Stimulated activated CD4-positive, alpha-beta T cell treated with anti-CD3 and anti-CD28 coated beads, Interleukin-15, amount 100 ng/mL, for 24 hours (primary cell): ENCODE results near the gene TNS3.

ENCODE experiments used
- DNase-seq: peaks from one replicate; pipeline ENCODE4 v3.0.0-alpha.2; 2020

Gene TNS3

DNA sequence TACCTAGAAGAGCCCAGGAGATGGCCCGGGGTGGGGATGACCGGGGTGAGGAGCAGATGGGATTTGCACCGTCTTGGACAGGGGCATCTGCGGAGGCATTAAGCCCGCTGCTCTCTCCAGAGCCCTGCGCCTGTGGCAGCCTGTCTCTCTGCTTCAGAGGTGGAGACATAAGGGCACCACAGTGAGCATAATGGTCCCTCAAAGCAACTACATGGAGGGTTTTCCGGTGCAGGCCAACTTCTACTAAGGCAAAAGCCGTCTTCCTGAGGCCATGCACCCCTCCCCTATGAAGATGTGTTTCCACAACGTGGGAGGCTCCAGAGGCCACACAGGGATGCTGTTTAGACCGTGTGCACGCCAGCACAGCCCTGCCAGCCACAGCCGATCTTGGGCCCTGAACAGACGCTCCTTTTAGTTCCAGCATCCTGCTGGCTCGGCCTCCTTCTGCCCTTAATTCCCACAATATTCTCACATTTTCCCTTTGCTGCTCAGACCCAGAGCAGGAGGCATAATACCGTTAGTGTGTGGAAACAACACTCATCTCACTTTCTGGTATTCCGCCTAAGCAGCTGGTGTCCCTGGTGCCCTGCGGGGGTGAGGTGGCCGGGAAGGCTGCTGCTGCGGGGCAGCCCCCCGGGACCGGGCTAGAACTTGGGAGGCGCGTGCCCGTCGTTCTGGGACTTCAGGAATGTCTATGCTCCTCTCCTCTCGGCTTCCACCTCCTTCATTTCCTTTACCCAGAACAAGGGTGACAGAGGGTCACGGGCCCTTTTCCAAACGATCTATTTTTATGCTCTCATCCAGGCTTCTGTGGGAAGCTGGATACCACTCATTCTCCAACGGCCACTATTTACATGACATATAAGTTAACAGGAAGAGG is 266.9 kb downstream of the TNS3 start:
- DNase-seq: no peak

DNA sequence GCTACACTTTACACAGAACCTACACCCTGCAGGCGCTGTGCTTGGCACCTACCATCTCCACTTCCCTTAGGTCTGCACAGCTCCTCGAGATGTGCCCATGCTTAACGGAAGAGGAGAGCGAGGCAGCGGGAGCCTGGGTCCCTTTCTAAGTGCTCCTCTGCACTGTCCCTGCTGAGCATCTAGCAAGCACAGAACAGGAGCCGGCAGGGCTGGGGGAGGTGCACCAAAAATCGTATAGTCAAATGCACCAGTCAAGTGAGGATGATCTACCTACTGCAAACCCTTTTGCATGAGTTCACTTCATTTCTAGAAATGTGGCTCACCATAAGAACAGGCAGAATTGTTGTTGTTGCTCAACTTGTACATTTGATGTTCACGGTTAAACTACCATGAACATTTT is 267.7 kb downstream of the TNS3 start:
- no peak for DNase-seq

DNA sequence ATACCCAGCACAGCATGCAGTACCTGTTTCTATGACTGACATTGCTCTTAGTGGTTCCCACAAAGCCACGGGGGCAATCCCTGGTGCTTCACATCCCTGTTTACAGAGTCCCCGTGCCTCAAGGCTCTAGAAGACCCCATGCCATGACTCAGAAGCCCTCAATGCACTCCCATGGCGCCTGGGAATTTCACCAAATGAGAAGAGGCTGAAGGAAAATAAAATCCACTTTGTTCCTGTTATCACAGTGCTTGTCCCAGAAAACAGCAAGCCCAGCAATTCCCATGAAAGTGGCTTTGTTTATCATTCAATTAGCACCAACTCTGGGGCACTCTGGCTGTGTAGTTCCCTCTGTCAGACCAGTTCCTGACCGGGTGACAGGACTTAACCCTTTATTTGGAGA is 268.3 kb downstream of the TNS3 start:
- DNase-seq: no peak

DNA sequence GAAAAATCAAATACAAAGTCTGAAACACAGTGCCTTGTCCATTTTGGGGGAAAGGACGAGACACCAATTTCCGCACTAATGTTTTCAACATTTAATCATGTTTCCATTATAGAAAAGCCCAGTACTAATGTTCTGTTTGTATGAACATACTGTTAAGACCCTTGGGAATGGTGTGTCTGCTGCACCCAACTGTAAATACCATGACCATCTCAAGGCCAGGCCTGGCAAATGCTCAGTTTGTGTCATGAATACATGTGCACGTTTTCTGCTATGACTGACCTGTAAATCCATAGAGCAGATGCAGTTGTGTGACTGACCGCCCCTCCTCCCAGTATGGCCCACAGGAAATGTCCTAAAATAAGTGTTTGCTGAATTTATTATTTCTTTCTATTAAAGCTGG is 270.0 kb downstream of the TNS3 start:
- no peak for DNase-seq

DNA sequence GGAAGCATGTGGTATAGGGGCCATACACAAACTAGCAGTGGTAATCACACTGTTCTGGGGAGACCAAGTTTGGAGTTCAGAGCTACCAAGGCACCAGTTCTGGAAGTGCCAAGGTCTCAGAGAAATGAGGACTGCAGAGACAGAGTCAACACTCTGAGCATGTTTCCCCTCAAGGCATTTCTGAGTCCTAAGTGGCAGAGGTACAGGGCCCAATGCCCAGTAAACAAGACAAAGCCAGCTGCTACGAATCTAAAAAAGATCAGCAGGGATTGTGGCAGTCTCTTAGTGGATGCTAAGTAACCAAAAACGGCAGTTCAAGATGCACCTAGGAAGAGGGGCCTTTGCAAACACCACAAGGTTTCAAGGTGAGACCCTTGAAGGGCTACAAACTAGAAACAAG is 271.9 kb downstream of the TNS3 start:
- DNase-seq: no peak

DNA sequence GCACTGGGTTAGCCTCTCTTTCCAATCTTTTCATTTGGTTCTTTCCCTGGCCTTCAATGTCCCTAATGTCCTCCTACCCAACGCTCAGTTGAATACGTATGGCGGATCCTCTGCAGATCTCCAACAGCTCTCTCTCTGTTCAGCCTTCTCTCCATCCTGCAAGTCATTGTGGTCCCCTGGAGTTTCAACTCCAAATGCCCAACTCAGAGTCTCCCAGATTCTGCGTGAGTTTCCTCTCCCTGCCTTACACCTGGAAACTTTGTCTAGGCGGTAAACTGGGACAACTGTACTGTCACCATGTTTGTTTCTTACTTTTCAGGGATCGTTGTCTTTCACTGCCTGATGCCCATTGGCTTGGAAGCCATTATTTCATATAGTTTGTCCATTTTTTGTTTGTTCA is 273.1 kb downstream of the TNS3 start:
- no peak for DNase-seq

DNA sequence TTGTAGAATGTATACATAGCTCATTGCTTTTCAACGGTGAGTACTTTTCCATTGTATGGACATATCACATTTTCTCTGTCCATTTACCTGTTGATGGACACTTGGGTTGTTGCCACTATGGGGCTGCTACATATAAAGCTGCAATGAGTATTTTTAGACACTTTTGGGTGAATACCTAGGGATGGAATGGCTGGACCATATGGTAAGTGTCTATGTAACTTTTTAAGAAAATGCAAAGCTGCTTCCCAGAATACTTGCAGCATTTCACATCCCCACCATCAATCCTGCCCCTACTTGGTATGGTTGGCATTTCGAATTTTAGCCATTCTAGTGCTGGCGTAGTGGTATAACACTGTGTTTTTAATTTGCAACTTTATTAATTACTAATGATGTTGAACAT is 274.6 kb downstream of the TNS3 start:
- DNase-seq: no peak

DNA sequence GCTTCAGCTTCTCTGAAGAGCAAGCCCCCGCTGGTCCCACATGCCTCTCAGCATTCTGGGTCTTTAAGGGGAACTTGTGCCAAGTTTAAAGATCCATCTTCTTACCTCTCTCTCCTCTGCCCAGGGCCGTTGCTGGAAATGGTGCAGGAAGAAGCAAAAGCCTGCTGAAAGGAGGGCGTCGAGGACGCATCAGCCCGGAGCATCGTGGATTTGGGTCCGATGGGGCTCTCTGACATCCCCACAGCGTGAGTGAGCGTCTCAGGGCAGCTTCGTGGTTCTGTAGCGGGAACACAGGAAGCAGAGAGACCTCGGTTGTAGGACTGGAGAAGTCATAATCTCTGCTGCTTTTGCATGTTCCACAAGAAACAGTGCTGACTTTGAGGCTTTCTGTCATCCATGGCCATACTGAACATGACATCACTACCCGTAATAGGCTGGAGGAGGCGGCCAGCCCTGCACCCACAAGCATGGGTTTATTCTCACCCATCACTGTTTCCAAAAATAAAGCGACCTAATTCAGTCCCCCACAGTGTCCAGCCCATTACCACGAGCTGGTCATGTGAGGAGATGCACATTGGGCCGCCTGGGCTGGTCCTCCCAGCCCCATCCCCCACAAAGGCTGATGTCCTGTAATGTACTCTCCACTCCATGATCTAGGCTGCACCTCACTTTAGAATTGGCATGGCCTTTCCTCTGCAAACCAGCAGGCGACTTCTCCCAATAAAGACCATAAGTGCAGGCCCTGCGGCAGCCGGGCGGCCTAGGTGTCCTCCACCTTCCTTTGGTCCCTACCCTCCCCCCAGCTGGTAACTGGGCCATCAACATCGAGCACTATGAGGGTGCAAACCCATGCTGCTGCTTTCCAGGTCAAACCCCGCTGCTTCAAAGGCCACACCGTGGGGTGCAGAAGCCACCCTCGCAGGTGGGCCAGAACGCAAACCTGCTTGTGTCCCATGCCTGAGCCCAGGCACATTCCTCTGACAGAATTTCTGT is 276.9 kb downstream of the TNS3 start:
- DNase-seq: no peak

DNA sequence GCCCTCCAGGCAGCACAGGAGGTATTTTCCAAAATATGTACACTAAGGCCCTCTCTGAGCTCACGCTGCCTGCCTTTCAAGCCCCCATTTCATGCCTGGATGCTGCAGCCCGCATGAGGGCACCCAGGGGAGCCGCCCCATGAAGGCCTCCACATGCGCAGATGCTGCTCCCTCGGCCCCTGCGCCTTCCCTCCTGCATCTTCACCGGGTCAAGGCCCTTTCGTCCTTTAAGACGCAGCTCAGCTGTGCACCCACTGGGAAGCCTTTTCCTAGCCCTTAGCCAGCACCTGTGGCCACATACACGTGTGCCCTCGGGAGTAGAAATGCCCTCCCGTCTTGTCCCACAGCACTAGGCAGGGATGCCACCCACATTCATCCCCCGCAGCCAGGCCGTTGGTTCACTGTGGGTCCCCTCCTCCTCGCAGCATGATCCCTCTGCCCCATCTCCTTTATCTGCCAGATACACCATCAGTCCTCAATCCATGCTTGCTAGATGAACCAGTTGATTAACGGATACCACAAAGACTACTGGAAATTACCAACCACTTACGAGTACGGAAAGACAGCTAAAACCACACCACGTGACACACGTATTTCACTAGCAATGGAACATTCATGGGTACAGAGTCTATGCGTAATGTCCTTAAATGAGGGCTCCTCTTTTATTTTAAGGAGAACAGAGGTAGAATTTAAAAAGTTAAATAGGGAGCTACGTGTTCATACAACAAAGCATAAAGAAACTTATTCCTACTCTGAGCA is 278.0 kb downstream of the TNS3 start:
- DNase-seq: no peak

DNA sequence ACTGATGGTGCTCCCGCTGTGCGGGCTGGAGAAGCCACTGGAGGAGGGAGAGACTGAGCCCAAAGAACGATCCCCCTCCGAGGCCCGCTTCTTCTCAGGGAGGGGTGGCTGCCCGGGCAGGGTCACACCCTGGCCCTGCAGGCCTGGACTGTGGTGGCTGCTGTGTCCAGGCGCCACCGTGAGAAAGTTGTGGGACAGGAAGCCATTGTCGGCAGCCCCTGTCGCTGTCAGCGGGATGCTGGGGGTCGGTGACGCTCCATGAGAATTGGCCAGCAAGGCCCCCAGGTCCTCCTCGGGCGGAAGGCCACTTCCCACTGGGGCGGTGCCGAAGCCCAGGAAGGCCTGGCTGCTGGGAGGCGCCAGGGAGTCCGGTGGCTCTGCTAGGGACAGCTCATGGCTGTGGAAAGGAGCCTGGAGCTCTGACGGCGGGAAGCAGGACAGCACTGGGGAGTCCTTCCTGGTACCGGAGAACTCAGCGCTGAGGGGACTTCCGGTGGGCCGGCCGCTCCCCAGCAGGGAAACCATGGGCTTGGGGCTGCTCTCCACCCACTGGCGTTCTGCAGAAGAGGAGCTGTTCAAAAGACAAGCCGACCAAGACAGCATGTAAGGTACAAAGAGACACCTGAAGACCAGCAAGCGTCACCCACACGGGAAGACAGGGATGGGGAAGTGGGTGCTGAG is 278.8 kb downstream of the TNS3 start:
- no peak for DNase-seq

DNA sequence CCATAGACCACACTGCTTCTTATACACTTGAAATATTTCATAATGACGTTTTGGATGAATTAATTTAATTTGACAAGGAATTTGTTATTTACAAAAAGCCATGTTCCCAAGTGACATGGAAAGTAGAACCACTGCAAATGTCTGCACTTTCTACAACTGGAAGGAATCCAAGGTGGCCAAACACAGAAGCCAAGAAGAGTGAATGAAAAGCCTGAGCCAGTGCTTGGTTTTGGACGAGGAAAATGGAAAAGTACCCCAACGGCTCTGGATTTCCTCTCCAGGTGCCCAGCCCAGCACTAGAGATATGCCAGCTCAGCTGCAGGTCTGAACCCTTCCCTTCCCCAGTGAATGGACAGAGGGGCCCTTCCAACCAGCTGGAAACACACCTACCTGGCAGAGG is 279.4 kb downstream of the TNS3 start:
- DNase-seq: no peak

DNA sequence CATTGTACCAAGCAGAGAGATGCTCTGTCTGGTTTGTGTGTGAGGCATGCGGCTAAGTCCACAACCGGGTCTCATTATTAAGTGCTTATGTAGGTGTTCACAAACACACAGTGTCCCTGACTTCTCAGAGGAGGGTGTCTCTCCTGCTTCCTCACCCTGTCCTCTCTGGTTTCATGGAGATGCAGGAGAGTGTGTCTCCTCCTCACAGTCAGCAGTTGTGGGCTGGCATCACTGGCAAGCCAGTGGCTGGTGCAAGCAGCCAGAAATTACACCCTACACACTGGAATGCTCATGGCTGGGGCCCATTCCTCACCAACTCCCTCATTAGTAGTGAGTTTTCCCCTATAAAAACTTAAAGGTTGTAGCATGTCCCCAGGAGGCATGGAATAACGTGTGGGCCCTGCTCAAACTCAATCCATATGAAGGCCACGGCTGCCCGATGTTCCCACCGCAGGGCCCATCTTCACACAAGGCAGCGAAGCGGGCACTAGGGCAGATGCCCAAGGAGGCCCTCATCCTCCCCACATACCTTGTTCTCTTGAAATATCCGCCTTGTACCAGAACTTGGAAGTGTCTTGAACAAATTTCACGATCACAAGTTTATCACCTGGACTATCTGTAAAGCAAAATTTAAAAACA is 280.1 kb downstream of the TNS3 start:
- DNase-seq: no peak

DNA sequence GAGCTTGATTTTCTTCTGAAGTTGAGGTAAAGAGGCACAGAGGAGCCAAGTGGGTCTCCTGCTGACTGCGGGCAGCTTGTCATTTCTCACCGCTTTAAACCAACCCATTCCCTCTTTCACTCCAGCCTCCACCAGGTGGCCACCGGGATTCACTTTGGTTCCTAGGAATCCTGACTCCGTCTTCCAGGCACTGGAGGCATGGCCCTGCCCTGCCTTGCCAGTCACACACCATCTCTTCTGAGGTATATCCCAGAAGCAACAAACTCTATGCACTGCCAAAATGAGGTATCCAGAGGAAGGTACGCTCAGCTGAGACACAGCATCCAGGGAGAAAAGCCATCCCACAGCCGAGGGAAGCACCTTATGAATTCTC is 280.8 kb downstream of the TNS3 start:
- DNase-seq: no peak

DNA sequence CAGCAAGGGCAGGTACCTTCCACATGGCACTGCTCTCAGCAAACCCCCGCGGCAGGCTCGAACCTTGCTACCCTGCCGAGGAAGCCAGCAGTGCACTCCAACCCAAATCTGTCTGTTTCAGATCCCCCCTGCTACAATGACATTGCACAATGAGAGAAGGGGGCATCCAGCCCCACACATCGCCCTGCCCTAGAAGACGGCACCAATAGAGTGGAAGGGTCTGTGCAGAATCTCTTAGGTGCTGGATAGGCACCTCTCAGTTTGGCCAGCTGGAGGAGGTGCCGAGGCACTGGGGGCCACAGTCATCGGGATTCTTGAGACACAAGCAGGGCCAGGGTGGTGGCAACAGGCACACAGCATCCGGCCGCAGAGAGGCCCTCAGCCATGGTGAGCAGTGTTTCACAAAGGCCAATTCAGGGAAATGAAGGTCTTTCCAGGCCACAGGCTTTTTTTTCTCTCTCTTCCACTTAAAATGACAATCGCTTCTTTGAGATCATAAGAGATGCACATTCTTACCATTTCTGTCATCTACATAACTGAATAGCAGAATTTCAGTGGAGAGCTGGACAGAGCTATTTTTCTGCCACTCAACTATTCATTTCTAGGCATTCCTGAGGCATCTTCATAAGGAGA is 281.3 kb downstream of the TNS3 start:
- no peak for DNase-seq

DNA sequence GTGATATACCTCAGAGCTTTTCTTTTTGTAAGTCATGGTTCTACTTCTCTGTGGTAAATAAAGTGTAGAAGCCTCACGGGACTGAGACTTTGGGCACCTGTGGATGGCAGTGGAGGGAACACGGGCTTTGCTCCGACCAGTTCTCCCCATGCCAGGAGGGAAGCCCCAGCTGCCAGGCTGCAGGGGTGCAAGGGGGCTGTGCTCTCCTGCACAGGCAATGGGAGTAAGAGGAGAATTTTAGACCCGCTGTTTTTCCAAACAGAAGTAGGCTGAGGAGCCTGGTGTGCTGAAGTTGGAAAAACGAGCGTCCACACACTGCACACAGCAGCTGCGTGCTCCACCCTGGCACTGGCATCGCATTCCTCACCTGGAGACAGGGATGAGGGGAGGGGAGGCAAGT is 282.4 kb downstream of the TNS3 start:
- DNase-seq: no peak

DNA sequence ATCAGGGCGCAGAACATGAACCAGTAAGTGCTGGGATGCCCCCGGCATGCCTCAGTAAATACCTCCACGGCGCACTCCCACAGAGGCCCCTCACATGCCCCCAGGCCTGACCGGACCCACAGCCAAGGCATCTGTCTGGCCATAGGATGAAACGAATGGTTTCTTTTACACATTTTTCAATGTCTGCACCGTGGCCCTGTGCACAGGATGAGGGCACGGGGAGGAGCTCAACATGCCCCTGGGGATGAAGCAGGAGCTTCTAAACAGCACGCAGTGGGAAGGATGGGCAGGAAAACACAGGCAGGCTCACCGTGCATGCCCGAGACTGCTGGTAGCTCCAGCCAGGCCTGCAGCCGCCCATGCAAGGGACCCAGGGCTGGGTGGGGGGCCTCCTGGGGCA is 283.3 kb downstream of the TNS3 start:
- DNase-seq: no peak

DNA sequence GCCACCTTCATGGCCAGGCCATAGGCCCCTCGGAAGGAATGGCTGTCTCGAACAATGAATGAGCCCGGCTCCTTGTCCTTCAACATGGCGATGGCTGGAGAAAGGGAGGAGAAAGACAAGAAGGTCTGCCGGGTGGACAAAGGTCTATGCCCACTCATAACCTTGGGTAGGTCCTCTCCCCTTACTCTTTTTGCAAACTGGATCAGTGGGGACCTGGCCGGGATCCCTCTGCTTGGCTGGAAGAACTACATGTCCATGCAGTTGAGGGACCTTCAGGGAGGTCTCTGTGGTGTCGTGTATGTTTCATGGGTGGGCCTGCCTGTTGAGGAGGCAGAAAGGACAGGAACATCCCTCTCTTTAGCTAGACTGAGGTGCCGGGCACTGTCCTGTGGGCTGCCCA is 284.8 kb downstream of the TNS3 start:
- no peak for DNase-seq

DNA sequence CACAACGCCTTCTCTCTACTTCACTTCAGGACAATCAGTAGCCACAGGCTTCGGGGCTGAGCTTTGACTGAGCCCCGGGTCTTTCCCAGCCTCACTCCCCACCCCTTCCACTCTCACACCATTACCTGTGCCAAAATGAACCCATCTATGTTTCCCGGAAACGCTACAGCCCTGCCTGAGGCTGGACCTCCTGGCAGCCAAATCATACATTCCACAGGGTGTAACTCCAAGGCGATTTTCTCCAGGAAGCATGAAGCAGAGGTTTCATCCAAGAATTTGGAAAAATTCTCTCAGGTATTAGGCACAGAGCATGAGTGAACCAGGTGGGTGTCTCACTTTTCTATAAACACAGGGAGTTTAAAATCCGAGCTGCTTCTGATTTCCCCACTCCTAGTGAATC is 286.3 kb downstream of the TNS3 start:
- no peak for DNase-seq

DNA sequence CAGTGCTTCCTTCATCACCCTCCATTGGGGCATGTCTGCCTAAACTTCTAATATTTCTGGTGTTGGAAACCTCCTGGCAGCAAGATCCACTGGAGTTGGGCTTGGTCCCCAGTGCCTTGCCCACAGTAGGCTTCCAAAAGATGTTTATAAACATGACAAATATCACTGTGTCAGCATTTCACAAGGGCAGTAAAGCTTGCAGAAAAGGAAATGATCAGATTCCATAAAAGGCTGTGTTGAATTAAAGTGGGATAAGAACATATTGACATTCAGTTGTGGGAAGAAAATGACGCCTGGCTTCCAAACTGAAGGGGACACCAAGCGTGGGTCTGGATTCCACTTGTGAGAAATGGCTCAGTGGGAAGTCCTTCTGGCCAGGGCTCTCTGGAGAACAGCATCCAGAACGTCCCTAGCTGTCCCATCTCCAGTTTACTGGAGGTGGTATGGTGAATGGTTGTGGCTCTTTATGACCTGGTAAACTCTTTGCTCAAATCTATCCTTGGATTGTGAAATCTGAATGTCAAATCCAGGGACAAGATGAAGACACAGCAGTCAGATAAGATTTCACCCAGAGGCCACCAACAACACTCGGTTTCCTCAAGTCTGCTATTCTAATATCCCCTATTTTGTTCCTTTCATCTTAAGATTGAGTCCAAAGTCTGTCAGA is 287.2 kb downstream of the TNS3 start:
- no peak for DNase-seq

DNA sequence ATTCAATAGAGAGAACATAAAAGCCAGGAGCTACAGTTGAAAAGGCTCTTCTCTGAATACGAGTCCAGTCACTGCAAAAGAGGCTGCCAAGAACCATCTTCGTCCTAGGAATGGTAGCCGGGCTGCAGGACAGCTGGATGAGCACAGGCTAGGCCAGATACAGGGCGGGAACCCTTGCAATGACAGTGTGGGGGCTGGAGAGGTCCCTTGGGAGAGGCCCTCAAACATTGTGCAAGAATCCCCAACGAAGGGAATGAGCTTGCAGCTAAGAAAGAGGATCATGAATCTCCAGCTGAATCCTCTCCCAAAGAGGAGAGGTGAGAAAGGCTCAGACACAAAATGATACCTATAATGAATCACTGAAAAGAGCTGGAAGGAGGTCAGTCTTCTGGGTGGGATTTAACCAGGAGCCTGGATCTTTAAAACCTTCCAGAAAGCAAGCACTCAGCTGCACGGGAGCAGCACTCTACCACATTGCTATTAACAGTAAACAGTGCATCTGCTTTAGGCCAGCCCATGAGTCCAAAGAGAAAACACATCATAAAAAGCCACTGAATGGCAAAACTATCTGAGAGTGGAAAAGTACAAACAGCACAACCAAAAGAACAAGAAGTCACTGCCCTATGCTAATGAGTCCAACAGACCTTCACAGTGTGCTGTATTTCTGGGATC is 287.9 kb downstream of the TNS3 start:
- DNase-seq: no peak
